H1 (cell line): ENCODE data around the gene EML4.

Experiments used
- BRCA1 ChIP-seq: IDR thresholded peaks from 2 replicates; pipeline ENCODE4 v1.6.1; 2012; ENCODE audit warnings: low read depth, low read length, improper control_type of control experiment
- CEBPB ChIP-seq: IDR thresholded peaks from 2 replicates; pipeline ENCODE4 v1.6.1; 2012; ENCODE audit warnings: low read depth, low read length
- EZH2 ChIP-seq: fragments of 200-600 bp; sonication (generic); IDR thresholded peaks from 2 replicates; pipeline ENCODE4 v1.7.1; 2012; ENCODE audit warnings: low read depth, mild to moderate bottlenecking, moderate library complexity, low read length, inconsistent platforms; ENCODE audit not compliant: severe bottlenecking
- JUND ChIP-seq: IDR thresholded peaks from 2 replicates; pipeline ENCODE4 v1.6.1; 2011; ENCODE audit warnings: mild to moderate bottlenecking, improper control_type of control experiment, low read length
- MAFK ChIP-seq: IDR thresholded peaks from 2 replicates; pipeline ENCODE4 v1.6.1; 2012; ENCODE audit warnings: low read depth, mild to moderate bottlenecking, improper control_type of control experiment, low read length
- POLR2A ChIP-seq, 2 experiments: IDR thresholded peaks; 1 replicate in 1 of 2; 2 replicates in 1 of 2; pipeline ENCODE4 v1.6.1; 2011; ENCODE audit warnings: low read depth in 2 of 2, low read length in 2 of 2, mild to moderate bottlenecking in 2 of 2; ENCODE audit errors: control extremely low read depth in 1 of 2
- POLR2AphosphoS5 ChIP-seq: IDR thresholded peaks from 2 replicates; pipeline ENCODE4 v1.6.1; 2011; ENCODE audit warnings: low read depth, low read length
- SIRT6 ChIP-seq: IDR thresholded peaks from one replicate; pipeline ENCODE4 v1.7.1; 2012; ENCODE audit warnings: low read length, inconsistent platforms
- SRF ChIP-seq: IDR thresholded peaks from 2 replicates; pipeline ENCODE4 v1.6.1; 2011; ENCODE audit warnings: mild to moderate bottlenecking, low read depth, low read length, moderate library complexity
- TAF1 ChIP-seq: IDR thresholded peaks from 2 replicates; pipeline ENCODE4 v1.6.1; 2011; ENCODE audit warnings: mild to moderate bottlenecking, low read depth, low read length
- TF ChIP-seq, protein P1 (sequence below), 3 experiments: IDR thresholded peaks; 1 replicate in 2 of 3; 2 replicates in 1 of 3; pipeline versions ENCODE4 v1.5.1 to v1.6.1; 2011; ENCODE audit warnings: low read length in 3 of 3, mild to moderate bottlenecking in 3 of 3, inconsistent platforms in 2 of 3, low read depth in 1 of 3, moderate library complexity in 1 of 3; ENCODE audit not compliant: insufficient read depth in 1 of 3; ENCODE audit errors: control extremely low read depth in 1 of 3
- TF ChIP-seq, protein P2 (sequence below): IDR thresholded peaks from 2 replicates; pipeline ENCODE4 v1.6.1; 2012; ENCODE audit warnings: inconsistent platforms

DNA sequence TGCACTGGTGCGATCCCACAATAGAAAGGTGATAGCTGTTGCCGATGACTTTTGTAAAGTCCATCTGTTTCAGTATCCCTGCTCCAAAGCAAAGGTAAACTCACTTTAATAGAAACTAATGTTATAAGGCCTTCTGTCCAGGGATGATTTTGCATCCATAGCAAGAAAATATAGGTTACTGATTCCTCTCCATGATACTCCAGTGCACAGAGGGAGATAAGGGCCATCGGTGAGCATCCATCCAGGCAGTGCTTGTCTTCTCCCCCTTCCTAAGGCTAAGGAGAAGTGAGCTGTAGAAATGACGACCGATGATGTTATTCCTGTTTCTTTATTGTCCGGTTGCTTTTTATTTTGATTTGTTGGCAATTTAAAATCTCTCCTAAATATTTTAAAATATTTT lies 159.8 kb downstream of the EML4 start:
- TF ChIP-seq, protein P1, sequence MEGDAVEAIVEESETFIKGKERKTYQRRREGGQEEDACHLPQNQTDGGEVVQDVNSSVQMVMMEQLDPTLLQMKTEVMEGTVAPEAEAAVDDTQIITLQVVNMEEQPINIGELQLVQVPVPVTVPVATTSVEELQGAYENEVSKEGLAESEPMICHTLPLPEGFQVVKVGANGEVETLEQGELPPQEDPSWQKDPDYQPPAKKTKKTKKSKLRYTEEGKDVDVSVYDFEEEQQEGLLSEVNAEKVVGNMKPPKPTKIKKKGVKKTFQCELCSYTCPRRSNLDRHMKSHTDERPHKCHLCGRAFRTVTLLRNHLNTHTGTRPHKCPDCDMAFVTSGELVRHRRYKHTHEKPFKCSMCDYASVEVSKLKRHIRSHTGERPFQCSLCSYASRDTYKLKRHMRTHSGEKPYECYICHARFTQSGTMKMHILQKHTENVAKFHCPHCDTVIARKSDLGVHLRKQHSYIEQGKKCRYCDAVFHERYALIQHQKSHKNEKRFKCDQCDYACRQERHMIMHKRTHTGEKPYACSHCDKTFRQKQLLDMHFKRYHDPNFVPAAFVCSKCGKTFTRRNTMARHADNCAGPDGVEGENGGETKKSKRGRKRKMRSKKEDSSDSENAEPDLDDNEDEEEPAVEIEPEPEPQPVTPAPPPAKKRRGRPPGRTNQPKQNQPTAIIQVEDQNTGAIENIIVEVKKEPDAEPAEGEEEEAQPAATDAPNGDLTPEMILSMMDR (IDR thresholded peaks at IDR 0.05; ENCODE audit: control extremely low read depth in 1 of 3, insufficient read depth in 1 of 3, low read depth in 1 of 3, low read length in 3 of 3) = no peak
- no peak for TF ChIP-seq EZH2
- TF ChIP-seq JUND = no peak
- no peak for TF ChIP-seq POLR2A (IDR thresholded peaks at IDR 0.05; ENCODE audit: control extremely low read depth in 1 of 2, low read depth in 2 of 2, low read length in 2 of 2)
- no peak for TF ChIP-seq TAF1
- no peak for TF ChIP-seq CEBPB
- no peak for TF ChIP-seq SRF
- TF ChIP-seq, protein P2, sequence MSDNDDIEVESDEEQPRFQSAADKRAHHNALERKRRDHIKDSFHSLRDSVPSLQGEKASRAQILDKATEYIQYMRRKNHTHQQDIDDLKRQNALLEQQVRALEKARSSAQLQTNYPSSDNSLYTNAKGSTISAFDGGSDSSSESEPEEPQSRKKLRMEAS = no peak
- no peak for TF ChIP-seq MAFK
- no peak for TF ChIP-seq POLR2AphosphoS5
- TF ChIP-seq SIRT6 = no peak
- TF ChIP-seq BRCA1 = no peak
